HG02623 (cell line): ENCODE measurements around the gene CPEB3.
A peak's percentile ranks its signal among the peaks of the same experiment; 100 is the strongest.
"Not testable (repeated sequence)": the region's sequence is repeated elsewhere in the genome, so short reads cannot be mapped to it uniquely, and the experiment has no call there.

ENCODE experiments used
- ATAC-seq: cut with Tn5 transposase; IDR thresholded peaks from one replicate; pipeline ENCODE4 v1.9.1; 2021; ENCODE audit warnings: moderate library complexity; ENCODE audit not compliant: unreplicated experiment

The CPEB3 gene

GRCh38 chr10:92216608-92217007 lies 74.3 kb downstream of the CPEB3 start:
- not testable (repeated sequence) for ATAC-seq

GRCh38 chr10:92215222-92215621 lies 75.7 kb downstream of the CPEB3 start:
- ATAC-seq: not testable (repeated sequence)

- no peak for ATAC-seq
Measured at GRCh38 chr10:92213049-92213448, 77.8 kb downstream of the CPEB3 start.

- ATAC-seq: no peak
Measured at GRCh38 chr10:92208736-92209135, 82.1 kb downstream of the CPEB3 start.

GRCh38 chr10:92208157-92208720 lies 82.6 kb downstream of the CPEB3 start:
- ATAC-seq: no peak

DNA sequence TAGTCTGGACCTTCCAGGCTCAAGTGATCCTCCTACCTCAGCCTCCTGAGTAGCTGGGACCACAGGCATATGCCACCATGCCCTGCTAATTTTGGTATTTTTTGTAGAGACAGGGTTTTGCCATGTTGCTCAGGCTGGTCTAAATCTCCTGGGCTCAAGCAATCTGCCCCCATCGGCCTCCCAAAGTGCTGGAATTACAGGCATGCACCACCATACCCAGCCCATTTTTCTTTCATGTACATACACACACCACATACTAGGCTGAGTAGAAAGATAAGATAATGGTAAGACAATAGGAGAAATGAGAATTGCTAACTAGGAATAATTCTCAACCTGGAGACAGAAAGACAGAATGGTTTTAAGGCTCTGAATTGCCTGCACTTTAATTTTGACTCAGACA lies 83.8 kb downstream of the CPEB3 start:
- ATAC-seq: no peak

- ATAC-seq: no peak
Measured at GRCh38 chr10:92203919-92204623, 86.8 kb downstream of the CPEB3 start.

- no peak for ATAC-seq
Measured at GRCh38 chr10:92202536-92202935, 88.3 kb downstream of the CPEB3 start.

- ATAC-seq: no peak
Measured at GRCh38 chr10:92200564-92200963, 90.3 kb downstream of the CPEB3 start.

DNA sequence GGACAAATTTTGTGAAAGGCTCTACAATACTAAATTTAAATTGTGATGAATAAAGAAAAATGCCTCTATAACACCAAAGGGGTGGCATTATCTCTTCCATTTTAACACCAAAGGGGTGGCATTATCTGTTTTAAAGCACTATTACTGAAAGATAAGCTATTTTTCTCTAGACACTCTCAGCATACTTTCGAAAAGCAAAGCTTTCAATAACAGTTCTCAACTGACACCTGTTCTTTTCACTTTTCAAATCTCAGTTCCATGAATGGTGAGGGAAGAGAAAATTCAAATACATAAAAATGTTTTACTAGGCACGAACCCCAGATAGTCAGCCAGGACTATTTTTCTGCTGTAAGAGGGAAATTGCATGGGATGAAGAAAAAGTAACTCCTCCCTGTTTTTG lies 103.8 kb downstream of the CPEB3 start:
- no peak for ATAC-seq

- ATAC-seq: no peak
Measured at GRCh38 chr10:92184977-92185376, 105.9 kb downstream of the CPEB3 start.

GRCh38 chr10:92183199-92183598 lies 107.7 kb downstream of the CPEB3 start:
- ATAC-seq: no peak

GRCh38 chr10:92181575-92181974 lies 109.3 kb downstream of the CPEB3 start:
- peak; percentile 41 for ATAC-seq

GRCh38 chr10:92180399-92180798 lies 110.5 kb downstream of the CPEB3 start:
- no peak for ATAC-seq

GRCh38 chr10:92177546-92177945 lies 113.3 kb downstream of the CPEB3 start:
- no peak for ATAC-seq

DNA sequence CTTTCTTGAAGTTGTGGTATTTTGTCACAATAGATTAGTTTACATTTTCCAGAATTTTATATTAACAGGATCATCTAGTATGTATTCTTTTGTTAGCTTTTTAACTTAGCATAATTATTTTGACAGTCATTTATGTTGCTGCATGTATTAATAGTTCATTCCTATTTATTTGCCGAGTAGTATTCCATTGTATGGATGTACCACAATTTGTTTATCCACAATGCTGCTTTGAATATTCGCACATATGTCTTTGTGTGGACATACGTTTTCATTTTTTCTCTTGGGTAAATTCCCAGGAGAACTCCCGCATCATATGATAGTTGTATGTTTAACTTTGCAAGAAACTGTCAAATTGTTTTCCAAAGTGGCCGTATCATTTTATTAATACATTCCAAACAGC lies 115.7 kb downstream of the CPEB3 start:
- no peak for ATAC-seq

GRCh38 chr10:92173996-92174395 lies 116.9 kb downstream of the CPEB3 start:
- ATAC-seq: no peak

- no peak for ATAC-seq
Measured at GRCh38 chr10:92164036-92164696, 126.7 kb downstream of the CPEB3 start.

GRCh38 chr10:92162541-92162940 lies 128.3 kb downstream of the CPEB3 start:
- ATAC-seq: no peak

DNA sequence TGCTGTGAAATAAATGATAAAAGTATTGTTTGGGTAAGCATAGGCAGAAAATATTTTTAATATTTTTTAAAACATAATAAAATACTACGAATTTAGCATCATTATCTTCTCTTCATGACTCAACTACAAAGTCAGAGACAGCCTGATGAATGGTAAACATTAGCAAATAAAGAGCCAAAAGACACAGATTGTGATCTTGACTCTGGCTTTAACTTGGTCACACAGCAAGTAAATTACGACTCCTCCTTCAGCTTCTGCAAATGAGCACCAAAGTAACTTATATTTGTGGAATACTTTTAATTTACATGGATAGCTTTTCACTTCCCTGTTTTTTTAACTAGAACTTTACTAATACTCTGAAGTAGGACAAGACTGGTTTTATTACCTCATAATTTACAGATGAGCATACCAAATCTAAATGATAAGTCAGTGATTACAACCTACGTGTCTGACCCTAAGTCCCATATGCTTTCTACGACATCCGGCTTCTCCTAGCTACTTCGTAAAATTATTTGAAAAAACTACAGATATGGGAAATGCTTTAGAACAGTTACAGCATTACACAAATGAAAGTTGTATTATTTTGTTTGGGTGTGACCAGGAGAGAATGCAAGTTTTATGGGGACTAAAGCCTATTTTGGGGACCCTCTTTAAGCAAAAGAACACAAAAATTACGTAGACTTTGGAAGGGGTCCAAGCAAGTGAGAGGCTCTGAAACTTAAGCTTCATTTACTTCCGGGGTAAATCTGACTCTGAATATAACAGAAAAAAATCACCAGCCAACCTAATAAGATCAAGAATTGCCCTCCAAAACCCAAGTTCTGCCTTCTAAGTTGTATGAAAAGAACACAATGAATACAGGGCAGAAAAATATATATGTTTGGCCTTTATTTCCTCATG lies 133.8 kb downstream of the CPEB3 start:
- no peak for ATAC-seq

DNA sequence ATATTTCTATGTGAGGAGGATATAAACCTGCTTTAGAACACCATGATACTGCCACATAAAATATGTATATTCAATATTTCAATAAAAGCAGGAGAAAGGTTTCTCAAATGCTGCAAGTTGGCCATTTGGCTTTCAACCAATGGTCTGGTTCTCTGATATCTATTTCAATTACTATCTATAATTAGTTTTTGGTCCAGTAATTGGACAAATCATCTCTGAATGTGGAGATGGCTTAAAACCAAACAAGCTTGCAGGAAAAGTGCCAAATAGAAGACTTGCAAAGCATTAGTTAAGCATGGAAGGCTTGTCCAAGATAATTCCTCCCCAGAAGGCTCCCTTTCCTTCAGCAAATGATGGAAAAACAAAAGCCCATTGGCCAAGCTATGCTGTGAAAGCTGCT lies 140.1 kb downstream of the CPEB3 start:
- ATAC-seq: no peak
